Measurements from ENCODE around the gene VASN.
"Not testable (repeated sequence)": the region's sequence is repeated elsewhere in the genome, so short reads cannot be mapped to it uniquely, and the experiment has no call there.

VASN gene

DNA sequence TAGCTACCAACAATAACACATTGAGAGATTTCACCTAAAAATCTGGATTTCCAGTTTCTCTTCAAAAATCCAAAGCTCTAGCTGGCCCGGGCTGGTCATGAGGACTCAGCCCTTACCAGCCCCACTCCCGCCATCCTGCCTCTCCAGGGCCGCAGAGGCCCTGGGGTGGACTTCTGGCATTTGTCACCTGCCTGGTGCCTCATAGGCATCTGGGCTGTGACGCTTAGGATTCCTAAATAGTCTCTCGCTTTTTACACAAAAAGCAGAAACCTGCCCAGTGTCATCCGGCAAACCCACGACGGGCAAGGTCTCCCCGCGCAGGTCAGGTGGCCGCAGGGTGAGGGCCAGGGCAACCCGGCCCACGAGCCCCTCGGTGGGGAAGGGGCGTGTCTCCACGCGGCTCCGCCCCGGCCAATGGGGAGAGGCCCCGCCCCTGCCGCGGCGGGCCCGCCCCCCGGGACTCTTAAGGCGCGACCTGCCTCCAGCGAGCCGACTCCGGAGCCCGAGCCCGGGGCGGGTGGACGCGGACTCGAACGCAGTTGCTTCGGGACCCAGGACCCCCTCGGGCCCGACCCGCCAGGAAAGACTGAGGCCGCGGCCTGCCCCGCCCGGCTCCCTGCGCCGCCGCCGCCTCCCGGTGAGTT, at the start of gene VASN:
Gene VASN, plus strand, starts transcription at position 492 of the 644 bp plus-strand sequence. CDS start 9,030 bp downstream, outside the sequence.
- in situ Hi-C loops (cut with MboI; ENCODE audit: low sequenced_read_pairs): no loop called here

DNA sequence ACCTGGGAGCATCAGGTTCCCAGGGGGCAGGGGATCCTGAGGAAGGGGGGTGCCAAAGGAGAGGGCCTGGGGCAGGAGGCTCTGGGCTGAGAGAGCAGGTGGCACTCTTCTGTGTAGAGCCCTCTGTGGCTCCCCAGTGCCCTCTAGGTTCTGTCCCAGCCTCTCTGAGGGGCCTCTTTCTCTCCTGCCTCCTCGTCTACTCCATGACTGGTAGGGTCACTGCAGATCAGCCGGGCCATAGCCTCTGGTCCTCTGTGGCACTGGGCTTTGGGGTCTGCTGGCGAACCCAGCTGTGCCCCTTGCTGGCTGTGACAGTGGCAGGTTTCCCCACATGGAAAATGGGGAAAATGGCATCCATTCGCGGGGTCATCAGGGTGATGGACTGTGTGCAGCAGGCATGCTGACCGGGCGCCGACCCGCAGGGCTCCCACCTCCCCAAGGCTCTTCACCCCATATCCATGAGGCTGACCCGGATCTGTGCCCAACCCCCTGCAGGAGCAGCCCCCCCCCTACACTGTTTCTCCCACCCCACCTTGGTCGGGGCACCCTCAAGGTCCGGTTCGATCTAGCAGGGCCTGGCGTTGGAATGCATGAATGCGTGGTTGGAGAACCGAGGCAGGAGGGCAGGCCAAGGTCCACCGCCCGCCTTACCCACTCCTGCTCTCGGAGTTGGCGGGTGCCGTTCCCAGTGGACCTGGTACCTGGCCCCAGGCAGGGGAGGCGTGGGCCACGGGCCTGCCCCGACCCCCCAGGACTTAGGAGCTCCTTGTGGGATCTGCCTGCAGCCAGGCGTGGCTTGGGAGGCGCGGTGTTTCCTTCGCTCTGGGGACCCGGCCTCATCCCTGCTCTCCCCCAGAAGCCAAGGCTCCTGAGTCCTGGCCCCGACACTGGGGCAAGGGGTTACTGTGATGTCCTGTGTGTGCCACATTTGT, 49.3 kb upstream of the VASN start:
- in situ Hi-C loops (cut with MboI; ENCODE audit: low sequenced_read_pairs): no loop called here

DNA sequence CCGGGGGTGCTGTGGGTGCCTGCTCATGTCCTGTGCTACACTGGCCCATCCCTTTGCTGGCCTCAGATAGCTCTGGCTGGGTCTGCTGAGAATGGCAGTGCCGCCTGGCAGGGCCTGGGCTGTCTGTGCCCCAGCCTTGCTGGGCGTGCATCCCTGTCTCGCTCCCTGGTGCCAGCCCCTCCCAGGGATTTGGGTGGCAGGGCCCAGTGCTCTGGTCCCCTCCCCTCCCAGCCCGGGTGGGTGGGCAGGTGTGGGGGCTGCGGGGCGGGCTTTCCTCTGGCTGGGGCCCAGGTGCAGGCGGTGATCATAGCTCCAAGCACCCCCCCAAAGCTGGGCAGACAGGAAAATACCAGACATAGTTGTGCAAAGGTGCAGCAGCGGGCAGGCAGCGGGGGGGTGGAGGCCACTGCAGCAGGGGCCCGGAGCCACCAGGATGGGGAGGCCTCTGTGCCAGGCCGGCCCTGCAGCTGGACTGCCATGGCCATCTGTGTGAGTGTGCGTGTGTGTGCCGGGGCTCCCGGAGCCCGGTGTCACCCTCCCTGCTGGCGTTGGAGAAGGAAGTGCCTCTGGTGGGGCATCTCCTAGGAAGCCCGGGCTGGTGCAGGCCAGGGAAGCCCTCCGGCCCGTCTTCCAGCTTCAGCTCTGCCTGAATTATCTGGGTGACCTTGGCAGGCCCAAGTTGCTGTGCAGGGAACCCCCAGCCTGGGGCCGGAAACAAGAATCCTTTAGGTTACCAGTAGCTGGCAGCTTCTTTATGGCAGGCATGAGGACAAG, 48.4 kb upstream of the VASN start:
- in situ Hi-C loops (cut with MboI; ENCODE audit: low sequenced_read_pairs): no loop called here

DNA sequence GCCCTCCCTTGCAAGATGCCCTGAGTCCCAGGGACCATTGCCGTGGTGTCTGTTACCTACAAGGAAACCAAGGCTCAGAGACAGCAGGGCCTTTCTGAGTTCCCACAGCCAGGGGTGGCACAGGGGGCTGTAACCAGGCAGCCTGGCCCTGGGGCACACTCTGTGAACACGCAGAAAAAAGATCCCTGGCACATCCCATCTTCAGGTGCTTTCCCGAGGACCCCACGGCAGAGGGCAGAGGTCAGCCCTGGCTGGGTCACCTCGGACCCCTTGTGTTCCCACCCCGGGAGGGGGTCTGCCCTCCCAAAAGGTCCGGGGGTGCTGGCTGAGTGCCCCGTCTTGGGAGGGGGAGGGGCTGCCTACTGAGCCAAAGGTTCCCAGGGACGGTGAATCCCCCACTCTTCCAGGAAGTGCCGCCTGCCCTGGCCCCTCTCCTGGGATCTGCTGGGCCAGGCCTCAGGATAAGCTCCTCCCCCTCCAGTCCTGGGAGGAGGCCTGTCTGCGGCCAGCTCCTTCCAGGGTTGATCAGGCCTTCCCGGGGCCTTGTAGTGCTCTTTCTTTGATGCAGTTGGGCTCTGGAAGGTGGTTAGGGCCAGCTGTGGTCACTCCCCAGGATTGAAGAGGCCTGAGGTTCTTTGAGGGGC, 47.7 kb upstream of the VASN start:
- in situ Hi-C loops (cut with MboI; ENCODE audit: low sequenced_read_pairs): no loop called here

DNA sequence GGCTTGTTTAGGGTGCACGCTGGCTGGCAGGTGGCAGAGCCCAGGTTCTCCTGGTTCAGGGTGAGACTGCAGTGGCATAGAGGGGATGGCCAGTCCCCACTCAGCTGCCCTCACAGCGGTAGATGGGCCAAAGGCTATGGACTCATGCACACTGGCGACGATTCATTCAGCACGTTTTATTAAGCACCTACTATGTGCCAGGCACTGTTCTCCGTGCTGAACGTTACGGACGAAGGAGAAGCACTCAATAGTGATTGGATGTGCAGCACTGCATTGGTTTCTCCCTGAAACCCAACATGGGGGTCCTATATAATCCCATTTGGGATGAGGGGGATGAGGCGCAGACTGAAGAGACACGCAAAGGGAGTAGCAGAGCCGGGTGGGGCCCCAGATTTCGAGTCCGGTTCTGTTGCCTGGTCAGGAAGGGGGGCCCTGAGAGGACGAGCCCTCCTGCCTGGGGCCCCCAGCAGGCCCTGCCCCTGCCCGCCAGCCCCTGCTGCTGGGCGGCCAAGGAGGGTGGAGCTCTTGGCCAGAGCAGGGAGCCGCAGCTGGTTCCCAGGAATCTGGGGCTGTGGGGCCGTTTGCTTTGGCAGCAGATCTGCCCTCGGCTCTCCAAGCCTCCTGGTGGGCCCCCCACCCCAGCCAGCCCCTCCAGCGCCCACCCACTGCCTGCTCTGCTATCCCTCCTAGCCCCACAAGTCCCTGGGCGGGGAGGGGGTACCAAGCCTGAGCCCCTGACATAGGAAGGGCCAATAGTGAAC, 47.0 kb upstream of the VASN start:
- in situ Hi-C loops (cut with MboI; ENCODE audit: low sequenced_read_pairs): no loop called here

DNA sequence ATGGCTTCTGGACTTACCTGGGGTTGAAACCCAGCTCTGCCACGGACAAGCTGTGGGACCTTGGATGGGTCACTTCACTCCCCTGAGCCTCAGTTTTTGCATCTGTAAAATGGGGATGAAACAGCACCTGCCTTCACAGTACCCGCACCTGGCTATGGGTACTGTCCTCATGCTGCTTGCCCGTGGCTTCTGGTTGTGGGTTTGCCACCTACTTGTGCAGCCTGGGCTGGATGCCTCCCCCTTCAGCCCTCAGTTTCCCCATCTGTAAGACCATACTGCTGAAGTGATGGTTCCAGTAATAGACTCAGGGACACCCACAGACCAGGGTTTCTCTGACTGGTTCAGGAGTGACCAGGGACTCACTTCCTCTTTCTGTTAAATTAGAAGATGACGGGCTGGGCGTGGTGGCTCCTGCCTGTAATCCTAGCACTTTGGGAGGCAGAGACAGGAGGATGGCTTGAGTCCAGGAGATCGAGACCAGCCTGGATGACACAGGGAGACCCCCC, 46.3 kb upstream of the VASN start:
- in situ Hi-C loops (cut with MboI; ENCODE audit: low sequenced_read_pairs): no loop called here

DNA sequence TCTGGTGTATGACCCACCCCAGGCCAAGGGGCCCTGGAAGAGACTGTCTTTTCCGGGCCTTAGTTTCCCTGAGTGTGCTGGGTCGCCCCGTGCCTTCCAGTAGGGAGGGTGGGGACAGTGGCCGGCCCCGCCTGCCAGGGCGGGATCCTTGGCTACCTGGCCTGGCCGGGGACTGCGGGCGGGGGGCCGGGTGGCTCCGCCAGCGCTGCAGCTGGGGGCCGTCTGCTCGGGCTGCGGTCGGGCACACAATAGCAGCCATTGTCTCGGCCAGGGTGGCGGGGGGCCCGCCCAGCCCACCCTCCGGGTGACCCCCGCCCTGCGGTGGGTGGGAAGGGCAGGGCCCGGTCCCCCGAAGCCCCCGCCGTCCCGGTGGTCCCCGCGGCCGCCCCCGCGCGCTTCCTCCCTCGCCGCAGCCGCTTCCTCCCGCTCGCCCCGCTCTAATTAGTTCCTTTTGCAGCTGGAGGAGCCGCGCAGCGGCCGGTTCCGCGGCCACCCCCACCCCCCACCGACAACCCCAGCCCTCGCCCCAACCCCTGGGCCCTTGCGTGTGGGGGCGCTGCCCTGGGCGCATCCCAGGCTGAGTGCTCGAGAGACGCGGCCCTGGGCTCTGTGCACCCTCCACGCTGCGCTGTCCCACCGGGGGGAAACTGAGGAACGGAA, 44.1 kb upstream of the VASN start:
- in situ Hi-C loops (cut with MboI; ENCODE audit: low sequenced_read_pairs): no loop called here

DNA sequence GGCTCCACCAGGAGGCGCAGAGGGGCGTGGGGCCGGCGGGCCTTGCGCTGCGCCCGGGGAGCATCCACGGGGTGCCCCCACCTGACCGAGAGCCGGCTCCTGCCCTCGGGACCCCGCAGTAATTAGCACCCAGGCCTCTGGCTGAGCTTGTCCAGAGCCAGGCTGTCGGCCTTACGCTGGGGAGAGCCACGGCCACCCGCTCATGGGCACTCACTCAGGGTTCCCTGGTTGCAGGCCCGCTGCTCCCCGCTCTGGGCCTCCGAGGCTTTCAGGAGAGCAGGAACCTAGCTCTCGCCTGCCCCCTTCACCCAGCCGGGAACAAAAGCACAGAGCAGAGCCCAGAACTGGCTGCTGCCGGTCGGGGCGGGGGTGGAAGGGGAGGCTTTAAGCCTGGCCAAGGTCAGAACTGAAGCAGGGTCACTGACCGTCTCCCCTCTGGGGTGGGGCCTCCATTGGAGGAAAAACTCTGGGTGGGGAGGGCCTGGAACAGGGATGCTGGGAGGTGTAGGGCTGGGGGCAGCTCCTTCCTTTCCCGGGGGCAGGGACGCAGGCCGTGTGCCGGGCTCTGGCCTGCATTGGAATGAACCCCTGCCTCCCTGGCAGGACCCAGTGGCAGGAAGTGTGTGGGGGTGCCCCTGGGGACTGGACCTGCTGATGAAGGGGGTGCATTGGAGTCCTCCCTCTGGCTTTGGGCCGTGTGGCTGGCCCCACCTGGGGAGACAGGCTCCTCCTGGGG, 43.4 kb upstream of the VASN start:
- in situ Hi-C loops (cut with MboI; ENCODE audit: low sequenced_read_pairs): no loop called here

DNA sequence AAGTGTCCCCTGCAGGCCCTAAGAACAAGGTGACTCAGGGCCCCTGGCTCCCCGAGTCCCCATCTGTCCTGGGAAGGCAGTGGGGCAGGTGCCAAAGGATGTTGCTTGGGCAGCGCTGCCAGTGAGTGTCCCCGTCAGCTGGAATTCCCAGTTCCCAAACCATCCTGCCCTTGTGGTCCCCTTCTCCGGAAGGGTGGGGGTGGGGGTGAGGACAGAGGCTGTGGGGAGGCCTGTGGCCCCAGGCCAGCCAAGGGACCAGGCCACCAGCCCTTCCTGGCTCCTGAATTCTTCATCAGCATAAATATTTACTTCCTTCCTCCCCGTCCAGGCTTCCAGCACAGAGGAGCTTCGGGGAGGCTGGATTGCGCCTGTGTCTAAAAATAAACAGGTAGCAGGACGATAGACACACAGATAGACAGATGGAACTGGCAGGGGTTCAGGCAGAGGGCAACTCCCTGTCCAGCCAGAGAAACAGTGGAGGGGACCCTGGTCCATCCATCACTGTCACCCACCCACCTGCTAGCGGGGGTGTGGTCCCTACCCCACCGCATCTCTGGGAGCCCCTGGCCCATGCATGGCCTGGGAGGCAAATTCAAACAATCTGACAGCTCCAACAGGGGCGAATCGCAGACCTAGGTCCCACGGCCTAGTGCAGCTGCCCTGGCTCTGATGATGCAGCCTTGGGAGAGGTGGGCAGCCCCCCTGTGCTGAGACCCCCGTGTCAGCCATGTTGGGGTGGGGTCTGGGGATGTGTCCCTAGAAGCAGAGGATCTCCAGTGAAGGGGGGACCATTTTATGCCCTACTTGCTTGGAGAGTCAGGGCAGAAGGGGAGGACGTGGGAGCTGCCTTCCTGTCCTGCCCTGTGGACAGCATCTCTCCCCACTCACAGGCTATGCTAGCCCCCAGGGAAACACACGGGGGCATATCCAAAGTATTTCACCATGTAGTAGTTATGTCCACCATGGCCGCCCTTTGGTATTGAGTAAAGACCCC, 42.6 kb upstream of the VASN start:
- in situ Hi-C loops (cut with MboI; ENCODE audit: low sequenced_read_pairs): no loop called here

DNA sequence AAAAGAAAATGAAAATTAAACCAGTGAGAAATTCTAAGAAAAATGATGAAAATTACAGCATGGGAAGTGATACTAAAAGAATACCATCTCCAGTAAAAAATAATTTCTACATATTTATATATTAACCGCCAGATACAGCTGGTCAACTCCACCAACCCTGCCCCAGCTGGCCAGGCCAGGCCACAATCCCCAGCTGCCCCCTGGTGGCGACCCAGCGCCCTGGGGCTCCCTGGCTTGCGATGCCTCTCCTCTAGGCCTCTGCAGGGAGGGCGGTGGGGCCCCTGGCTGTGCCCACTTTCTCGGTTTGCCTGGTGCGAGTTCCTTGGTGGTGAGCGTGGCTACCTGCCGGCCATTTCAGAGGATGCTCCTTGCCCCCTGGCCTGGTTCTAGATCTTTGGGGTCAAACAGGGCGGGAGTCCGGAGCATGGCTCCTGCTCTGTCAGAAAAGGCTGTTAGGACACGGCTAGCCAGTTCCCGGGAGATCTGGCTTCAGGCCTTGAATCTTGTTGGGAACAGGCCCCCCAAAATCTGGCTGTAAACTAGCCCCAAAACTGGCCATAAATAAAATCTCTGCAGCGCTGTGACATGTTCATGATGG, 41.3 kb upstream of the VASN start:
- in situ Hi-C loops (cut with MboI; ENCODE audit: low sequenced_read_pairs): no loop called here

DNA sequence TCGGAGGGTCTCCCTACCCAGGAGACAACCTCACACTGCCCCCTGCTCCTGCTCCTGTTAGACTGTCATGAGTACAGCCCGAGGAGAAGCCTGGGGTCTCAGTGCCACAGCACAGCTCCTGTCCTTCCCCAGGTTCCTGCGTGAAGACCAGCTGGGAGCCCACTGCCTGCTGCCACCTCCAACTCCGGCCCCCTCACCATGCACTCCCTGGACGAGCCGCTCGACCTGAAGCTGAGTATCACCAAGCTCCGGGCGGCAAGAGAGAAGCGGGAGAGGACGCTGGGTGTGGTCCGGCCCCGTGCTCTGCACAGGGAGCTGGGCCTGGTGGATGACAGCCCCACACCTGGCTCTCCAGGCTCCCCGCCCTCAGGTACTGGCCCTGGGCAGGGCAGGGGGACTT, 39.6 kb upstream of the VASN start:
- in situ Hi-C loops (cut with MboI; ENCODE audit: low sequenced_read_pairs): no loop called here

DNA sequence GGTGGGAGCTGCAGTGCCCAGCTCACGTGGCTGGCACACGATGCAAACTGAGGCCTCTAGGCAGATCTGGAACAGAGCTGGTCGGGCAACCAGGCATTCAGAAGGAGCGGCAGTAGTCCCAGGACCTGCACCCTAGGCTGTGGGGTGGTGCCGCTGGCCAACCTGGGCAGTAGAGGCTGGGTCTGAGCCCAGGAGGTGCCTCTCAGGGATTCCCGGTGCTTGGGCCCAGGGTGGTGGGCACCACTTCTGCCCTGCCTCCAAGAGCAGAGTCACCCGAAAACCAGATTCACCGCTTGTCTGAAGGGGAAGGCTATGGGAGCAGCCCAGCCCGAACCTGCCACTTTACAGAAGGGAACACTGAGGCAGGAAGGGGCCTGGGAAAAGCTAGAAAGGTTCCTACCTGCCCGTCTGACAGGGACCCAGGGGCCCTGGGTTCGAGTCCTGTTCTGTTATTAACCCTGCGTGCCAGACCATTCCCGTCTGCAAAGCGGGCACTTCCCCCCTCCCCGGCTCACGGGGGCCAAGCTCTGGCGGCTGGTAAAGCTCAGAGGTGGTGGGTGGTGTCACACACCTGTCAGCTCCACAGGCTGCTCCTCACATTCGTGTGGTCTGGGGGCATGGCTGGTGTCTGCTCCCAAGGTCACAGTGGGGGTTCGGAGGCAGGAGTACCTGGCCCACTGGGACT, 38.9 kb upstream of the VASN start:
- in situ Hi-C loops (cut with MboI; ENCODE audit: low sequenced_read_pairs): no loop called here

DNA sequence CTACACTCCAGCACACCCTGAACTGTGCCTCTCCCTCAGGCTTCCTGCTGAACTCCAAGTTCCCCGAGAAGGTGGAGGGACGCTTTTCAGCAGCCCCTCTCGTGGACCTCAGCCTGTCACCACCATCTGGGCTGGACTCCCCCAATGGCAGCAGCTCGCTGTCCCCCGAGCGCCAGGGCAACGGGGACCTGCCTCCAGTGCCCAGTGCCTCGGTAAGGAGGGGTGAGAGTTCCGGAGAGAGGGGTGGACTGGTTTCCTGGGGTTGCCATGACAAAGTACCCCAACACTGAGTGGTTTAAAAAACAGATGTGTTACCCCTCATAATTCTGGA, 38.4 kb upstream of the VASN start:
- in situ Hi-C loops (cut with MboI; ENCODE audit: low sequenced_read_pairs): no loop called here

DNA sequence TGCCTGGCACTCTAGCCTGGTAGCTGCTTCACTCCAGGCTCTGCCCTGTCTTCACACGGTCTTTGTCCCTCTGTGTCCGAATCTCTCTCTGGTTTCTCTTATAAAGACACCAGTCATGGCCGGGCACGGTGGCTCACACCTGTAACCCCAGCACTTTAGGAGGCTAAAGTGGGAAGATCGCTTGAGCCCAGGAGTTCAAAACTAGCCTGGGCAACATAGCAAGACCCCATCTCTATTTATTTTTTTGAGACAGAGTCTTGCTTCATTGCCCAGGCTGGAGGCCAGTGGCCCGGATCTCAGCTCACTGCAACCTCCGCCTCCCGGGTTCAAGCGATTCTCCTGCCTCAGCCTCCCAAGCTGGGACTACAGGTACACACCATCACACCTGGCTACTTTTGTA, 37.9 kb upstream of the VASN start:
- in situ Hi-C loops (cut with MboI; ENCODE audit: low sequenced_read_pairs): not testable (repeated sequence)

DNA sequence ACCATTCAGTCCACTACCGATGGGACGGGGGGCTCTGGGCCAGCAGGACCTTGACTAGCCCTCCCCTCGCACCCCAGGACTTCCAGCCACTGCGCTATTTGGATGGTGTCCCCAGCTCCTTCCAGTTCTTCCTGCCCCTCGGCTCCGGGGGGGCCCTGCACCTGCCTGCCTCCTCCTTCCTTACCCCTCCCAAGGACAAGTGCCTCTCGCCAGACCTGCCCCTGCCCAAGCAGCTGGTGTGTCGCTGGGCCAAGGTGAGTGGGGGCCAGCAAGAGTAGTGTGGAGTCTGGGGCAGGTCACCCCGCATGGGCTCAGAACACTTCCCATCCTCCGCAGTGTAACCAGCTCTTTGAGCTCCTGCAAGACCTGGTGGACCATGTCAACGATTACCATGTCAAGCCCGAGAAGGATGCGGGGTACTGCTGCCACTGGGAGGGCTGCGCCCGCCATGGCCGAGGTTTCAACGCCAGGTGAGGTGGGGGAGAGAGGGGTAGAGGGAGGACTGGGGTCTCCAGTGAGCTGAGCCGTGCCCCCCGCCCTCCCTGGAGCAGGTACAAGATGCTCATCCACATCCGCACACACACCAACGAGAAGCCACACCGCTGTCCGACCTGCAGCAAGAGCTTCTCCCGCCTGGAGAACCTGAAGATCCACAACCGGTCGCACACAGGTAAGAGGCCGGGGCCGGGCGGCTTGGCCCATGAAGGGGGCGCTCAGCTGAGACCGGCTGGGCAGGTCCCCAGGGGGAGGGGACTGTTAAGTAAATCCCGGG, 36.7 kb upstream of the VASN start:
- in situ Hi-C loops (cut with MboI; ENCODE audit: low sequenced_read_pairs): no loop called here
